Heart left ventricle (tissue), 16 donors: ENCODE measurements around the gene TEP1. TPM values are rescaled to one million over a fixed set of nuclear protein-coding genes. Genes with fewer than 3 reads are reported as not detected.
"Not testable (repeated sequence)": the region's sequence is repeated elsewhere in the genome, so short reads cannot be mapped to it uniquely, and the experiment has no call there.

ENCODE experiments used
- ATAC-seq, 4 donors: fragments of 200-7000 bp; cut with Tn5 transposase; one replicate each; pipeline ENCODE4 v1.9.1; 2020 to 2022; ENCODE audit warnings: moderate library complexity in 4 of 4, mild to moderate bottlenecking in 3 of 4, moderate number of reproducible peaks in 1 of 4
- DNase-seq, 5 donors: peaks; one replicate each; pipeline ENCODE4 v3.0.0-alpha.2; 2020
- H3K27ac ChIP-seq, 12 donors: fragments of 200-600 bp; sonication (generic) in 4 of 12; one replicate each; pipeline versions ENCODE4 v1.5.0 to v1.8.0; 2016 to 2022; ENCODE audit warnings: mild to moderate bottlenecking in 2 of 12
- H3K27me3 ChIP-seq, 9 donors: fragments of 200-600 bp; sonication (generic) in 2 of 9; one replicate each; pipeline versions ENCODE4 v1.5.1 to v1.8.0; 2016 to 2022; ENCODE audit warnings: mild to moderate bottlenecking in 3 of 9
- H3K36me3 ChIP-seq, 9 donors: fragments of 200-600 bp; sonication (generic) in 2 of 9; one replicate each; pipeline versions ENCODE4 v1.5.0 to v1.8.0; 2018 to 2022; ENCODE audit warnings: mild to moderate bottlenecking in 2 of 9
- H3K4me1 ChIP-seq, 12 donors: fragments of 200-600 bp; sonication (generic) in 4 of 12; one replicate each; pipeline versions ENCODE4 v1.5.0 to v1.8.0; 2016 to 2022; ENCODE audit warnings: mild to moderate bottlenecking in 3 of 12
- H3K4me3 ChIP-seq, 12 donors: fragments of 200-600 bp; sonication (generic) in 4 of 12; one replicate each; pipeline versions ENCODE4 v1.5.0 to v1.8.0; 2017 to 2022; ENCODE audit warnings: mild to moderate bottlenecking in 9 of 12, moderate library complexity in 4 of 12
- H3K9me3 ChIP-seq, 12 donors: fragments of 200-600 bp; sonication (generic) in 4 of 12; one replicate each; pipeline versions ENCODE4 v1.5.0 to v1.8.0; 2016 to 2022; ENCODE audit warnings: mild to moderate bottlenecking in 1 of 12
- POLR2A ChIP-seq, 2 donors: fragments of 450-650 bp; IDR thresholded peaks; one replicate each; pipeline ENCODE4 v1.6.1; 2017; ENCODE audit warnings: antibody characterized with exemption in 2 of 2, mild to moderate bottlenecking in 2 of 2, moderate library complexity in 2 of 2
- WGBS, 4 donors: extraction: QIAGEN DNeasy Blood & Tissue Kit in 2 of 4; methylation state at CpG; one replicate each; pipeline versions ENCODE4 v1.1.5 to v1.1.7; 2013 to 2018; 5-methylcytosine and 5-hydroxymethylcytosine counted together
- intact Hi-C, 10 donors: fragments of 100-400 bp; cut with DNase I; formaldehyde crosslinking; loops; one replicate each; pipeline versions ENCODE4 v1.11.1 to v1.14.2; 2022
- polyA plus RNA-seq, 2 donors: library from polyadenylated mRNA; stranded (reverse); fragments of 200-250 nt; gene quantifications; one replicate each; pipeline ENCODE4 v1.2.3, GENCODE V29; 2013
- total RNA-seq, 9 donors: library from RNA; depleted of rRNA in 2 of 9; stranded (reverse); fragments of >200 nt in 2 of 9; fragmentation: NEBNext Ultra II Directional in 3 of 9; extraction: Animal tissue kit (Norgen Biotek cat#: 25700) in 3 of 9; gene quantifications; one replicate each; pipeline versions ENCODE4 v1.1.0 to v1.2.4, GENCODE V29; 2016 to 2023
- TF ChIP-seq, protein P1 (sequence below), 12 donors: fragments of 200-600 bp; sonication (generic) in 4 of 12; IDR thresholded peaks; one replicate each; pipeline versions ENCODE4 v1.5.0 to v1.8.0; 2018 to 2022; ENCODE audit warnings: antibody characterized with exemption in 12 of 12, mild to moderate bottlenecking in 5 of 12
- donor health status: ischemic (EF 13 %, LVEDD 7.1; RV severe dilation, severe dysfunction).
- donor health status: healthy with polysubstance abuse.
- donor health status: DM: no; HTN: yes; CAD: no.
- donor health status: DM: no; HTN: no; CAD: no.
- donor health status: ischemic (EF 25% LVEDD 6.9; RV normal size, moderate dysfunction).
- donor health status: ischemic (EF 25% LVEDD 5.7; RV mildly dilated, moderate dysfunction).
- donor health status: healthy.
- donor health status: DM: yes; HTN: yes; CAD: no.
- donor health status: ischemic (EF 35%, LVEDD 5.7; RV mildly dilated, moderate dysfunction).
- donor health status: nonischemic (EF 11% LVEDD 7.7; RV severe dilation, severe dysfunction).
- donor health status: DM: yes; HTN: yes; CAD: no.
- donor health status: PGD.
- donor health status: ischemic (EF 29% LVEDD 5.4; RV normal size, mild dysfunction).
- donor health status: nonischemic (EF 23%, LVEDD 6.1; RV moderate dilation, normal function).

TEP1 gene
- total and polyA plus RNA-seq, 11 donors = 4.1 to 31.3 (median 9.7) TPM

- no peaks in the 10 kb centered on the region for H3K4me1 ChIP-seq
- H3K36me3 ChIP-seq = peaks cover 0 to 100% (median 98%) of the 10 kb centered on the region in 9 donors
- TF ChIP-seq, protein P1, sequence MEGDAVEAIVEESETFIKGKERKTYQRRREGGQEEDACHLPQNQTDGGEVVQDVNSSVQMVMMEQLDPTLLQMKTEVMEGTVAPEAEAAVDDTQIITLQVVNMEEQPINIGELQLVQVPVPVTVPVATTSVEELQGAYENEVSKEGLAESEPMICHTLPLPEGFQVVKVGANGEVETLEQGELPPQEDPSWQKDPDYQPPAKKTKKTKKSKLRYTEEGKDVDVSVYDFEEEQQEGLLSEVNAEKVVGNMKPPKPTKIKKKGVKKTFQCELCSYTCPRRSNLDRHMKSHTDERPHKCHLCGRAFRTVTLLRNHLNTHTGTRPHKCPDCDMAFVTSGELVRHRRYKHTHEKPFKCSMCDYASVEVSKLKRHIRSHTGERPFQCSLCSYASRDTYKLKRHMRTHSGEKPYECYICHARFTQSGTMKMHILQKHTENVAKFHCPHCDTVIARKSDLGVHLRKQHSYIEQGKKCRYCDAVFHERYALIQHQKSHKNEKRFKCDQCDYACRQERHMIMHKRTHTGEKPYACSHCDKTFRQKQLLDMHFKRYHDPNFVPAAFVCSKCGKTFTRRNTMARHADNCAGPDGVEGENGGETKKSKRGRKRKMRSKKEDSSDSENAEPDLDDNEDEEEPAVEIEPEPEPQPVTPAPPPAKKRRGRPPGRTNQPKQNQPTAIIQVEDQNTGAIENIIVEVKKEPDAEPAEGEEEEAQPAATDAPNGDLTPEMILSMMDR (IDR thresholded peaks at IDR 0.05) = no peak
- TF ChIP-seq POLR2A (IDR thresholded peaks at IDR 0.05) = no peak
- H3K4me3 ChIP-seq = no peak overlapping the region
- ATAC-seq = no peak
- 63 to 87% (median 85%) methylated on average over 3 of the region's 3 CpGs for WGBS, 4 donors
- intact Hi-C loops = no loop called here
- no peak for DNase-seq
- no peaks in the 10 kb centered on the region for H3K9me3 ChIP-seq
- H3K27me3 ChIP-seq = no peaks in the 10 kb centered on the region
- no peak overlapping the region for H3K27ac ChIP-seq
Measured at GRCh38 chr14:20375471-20375870, 37.8 kb downstream of the TEP1 start.

DNA sequence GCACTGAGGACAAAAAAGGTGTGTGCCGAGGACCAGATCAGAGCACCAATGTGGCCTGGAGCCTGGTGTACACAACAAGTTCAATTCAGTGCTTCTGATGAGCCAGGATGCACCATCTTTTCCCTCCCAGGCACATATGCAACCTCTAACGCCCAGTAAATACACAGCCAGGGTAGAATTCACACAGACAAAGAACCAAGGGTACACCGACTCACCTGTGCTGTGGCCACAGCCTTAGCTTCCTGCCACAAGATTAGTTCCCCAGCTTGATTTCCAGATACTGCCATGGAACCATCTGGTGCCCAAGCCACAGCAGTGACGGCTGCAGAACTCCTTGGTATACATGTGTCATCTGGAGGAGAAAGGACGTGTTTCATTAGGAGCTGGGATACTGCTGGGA is 40.5 kb downstream of the TEP1 start:
- H3K4me1 ChIP-seq = no peaks in the 10 kb centered on the region
- DNase-seq (no peak), ATAC-seq (no peak)
- 80 to 93% (median 89%) methylated on average over 5 of the region's 5 CpGs for WGBS, 4 donors
- TF ChIP-seq, protein P1 (IDR thresholded peaks at IDR 0.05) = no peak
- intact Hi-C loops = no loop called here
- H3K4me3 ChIP-seq = no peak overlapping the region
- H3K27ac ChIP-seq = no peak overlapping the region
- H3K36me3 ChIP-seq = peaks cover 0 to 99% (median 98%) of the 10 kb centered on the region in 9 donors
- no peaks in the 10 kb centered on the region for H3K27me3 ChIP-seq
- no peaks in the 10 kb centered on the region for H3K9me3 ChIP-seq

- H3K4me3 ChIP-seq = no peak overlapping the region
- DNase-seq (no peak), ATAC-seq (no peak)
- H3K4me1 ChIP-seq = no peaks in the 10 kb centered on the region
- H3K27me3 ChIP-seq = no peaks in the 10 kb centered on the region
- peaks cover 0 to 96% (median 71%) of the 10 kb centered on the region in 9 donors for H3K36me3 ChIP-seq
- TF ChIP-seq POLR2A (IDR thresholded peaks at IDR 0.05) = no peak
- intact Hi-C loops = no loop called here
- H3K27ac ChIP-seq = no peak overlapping the region
- no peaks in the 10 kb centered on the region for H3K9me3 ChIP-seq
Measured at GRCh38 chr14:20365928-20366327, 47.4 kb downstream of the TEP1 start.

DNA sequence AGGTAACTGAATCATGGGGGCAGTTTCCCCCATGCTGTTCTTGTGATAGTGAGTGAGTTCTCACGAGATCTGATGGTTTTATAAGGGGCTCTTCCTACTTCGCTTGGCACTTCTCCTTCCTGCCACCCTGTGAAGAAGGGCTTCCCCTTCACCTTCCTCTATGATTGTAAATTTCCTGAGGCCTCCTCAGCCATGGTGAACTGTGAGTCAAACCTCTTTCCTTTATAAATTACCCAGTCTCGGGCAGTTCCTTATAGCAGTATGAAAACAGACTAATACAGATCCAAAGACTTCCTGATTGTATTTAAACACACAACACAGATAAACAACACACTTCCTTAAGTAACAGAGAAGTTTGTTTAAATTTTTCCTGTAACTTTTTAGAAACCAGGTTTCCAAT is 54.8 kb downstream of the TEP1 start:
- ATAC-seq, DNase-seq, H3K4me3 ChIP-seq, H3K27me3 ChIP-seq, intact Hi-C loops, H3K9me3 ChIP-seq, H3K4me1 ChIP-seq: not testable (repeated sequence)
- Histone ChIP-seq H3K27ac (peak overlapping the region in 1 of 12 donors; percentile 18), H3K36me3 (peaks cover 0 to 90% (median 72%) of the 10 kb centered on the region in 9 donors)
- WGBS, 4 donors = 63 to 69% (median 68%) methylated on average over 3 of the region's 3 CpGs

GRCh38 chr14:20356422-20356821 is 56.9 kb downstream of the TEP1 start:
- H3K4me1 ChIP-seq = no peaks in the 10 kb centered on the region
- no peaks in the 10 kb centered on the region for H3K27me3 ChIP-seq
- H3K4me3 ChIP-seq = no peak overlapping the region
- TF ChIP-seq, protein P1 (IDR thresholded peaks at IDR 0.05) = no peak
- no peak for TF ChIP-seq POLR2A (IDR thresholded peaks at IDR 0.05)
- DNase-seq = no peak
- no peak for ATAC-seq
- peaks cover 0 to 90% (median 84%) of the 10 kb centered on the region in 9 donors for H3K36me3 ChIP-seq
- intact Hi-C loops = no loop called here
- no peak overlapping the region for H3K27ac ChIP-seq
- 89 to 95% (median 91%) methylated on average over 3 of the region's 3 CpGs for WGBS, 4 donors
- H3K9me3 ChIP-seq = no peaks in the 10 kb centered on the region
